Endothelial cell of umbilical vein (primary cell): Measurements from ENCODE around the gene SPSB1. TPM values are rescaled to one million over a fixed set of nuclear protein-coding genes. Genes with fewer than 3 reads are reported as not detected.

Experiments
- Bru-seq: library from RNA; stranded (reverse); fragments of 400-500 nt; gene quantifications from one replicate; lab custom pipeline; 2021; lab: Mats Ljungman, UMichigan
- BruChase-seq, 2 experiments: library from RNA; stranded (reverse); fragments of 400-500 nt; gene quantifications; one replicate each; lab custom pipeline; 2021; lab: Mats Ljungman, UMichigan
- BruUV-seq: library from RNA; stranded (reverse); fragments of 400-500 nt; replicated peaks from 2 replicates; lab custom pipeline; 2021; lab: Mats Ljungman, UMichigan
- CTCF ChIA-PET: fragments of 300-600, 350-600 bp; sonication (Branson Sonifier 250); formaldehyde crosslinking; loops from one replicate; lab custom pipeline; 2021; ENCODE audit warnings: antibody characterized with exemption, inconsistent platforms; lab: Charles Lee
- POLR2A ChIA-PET: fragments of 300-600, 350-600 bp; sonication (Branson Sonifier 250); formaldehyde crosslinking; loops from one replicate; lab custom pipeline; 2021; ENCODE audit warnings: antibody characterized with exemption, inconsistent platforms; lab: Charles Lee
- DNase-seq: peaks from one replicate; pipeline ENCODE4 v3.0.0-alpha.2; 2011; ENCODE audit warnings: low read depth, low spot score
- FAIRE-seq: peaks from 2 replicates; lab custom pipeline; 2011; peaks lifted over from hg19 to GRCh38; lab: Jason Lieb, UNC
- H2AFZ ChIP-seq: 2 replicates; pipeline ENCODE4 v1.6.0; 2012; ENCODE audit warnings: low read depth, low read length, control low read depth, inconsistent platforms
- H3K27ac ChIP-seq: 2 replicates; pipeline ENCODE4 v1.5.1; 2011; ENCODE audit warnings: low read depth, mild to moderate bottlenecking, control low read depth, low read length, moderate library complexity; ENCODE audit not compliant: insufficient read depth
- H3K27me3 ChIP-seq, 2 experiments: 2 replicates each; pipeline versions ENCODE4 v1.6.0 to v1.6.1; 2011; ENCODE audit warnings: low read length in 2 of 2, mixed read lengths in 1 of 2; ENCODE audit not compliant: control insufficient read depth in 2 of 2, insufficient read depth in 2 of 2
- H3K36me3 ChIP-seq, 2 experiments: 2 replicates in 1 of 2; 3 replicates in 1 of 2; pipeline ENCODE4 v1.5.1; 2011; ENCODE audit warnings: low read length in 2 of 2, mild to moderate bottlenecking in 1 of 2, moderate library complexity in 1 of 2; ENCODE audit not compliant: control insufficient read depth in 2 of 2, insufficient read depth in 2 of 2; ENCODE audit errors: extremely low read depth in 1 of 2
- H3K4me1 ChIP-seq: 3 replicates; pipeline ENCODE4 v1.5.1; 2011; ENCODE audit warnings: mild to moderate bottlenecking, low read length; ENCODE audit not compliant: control insufficient read depth, insufficient read depth; ENCODE audit errors: extremely low read depth
- H3K4me2 ChIP-seq: 2 replicates; pipeline ENCODE4 v1.6.1; 2011; ENCODE audit warnings: low read length, control low read depth, mixed read lengths; ENCODE audit not compliant: insufficient read depth
- H3K4me3 ChIP-seq, 3 experiments: fragments of 200-600 bp in 1 of 3; sonication (generic), shearing (Covaris generic) in 1 of 3; replicated peaks in 1 of 3; 2 replicates each; pipeline ENCODE4 v1.5.1; 2011 to 2016; ENCODE audit warnings: control low read depth in 3 of 3, low read length in 3 of 3, mild to moderate bottlenecking in 2 of 3, inconsistent platforms in 1 of 3, low read depth in 1 of 3, moderate library complexity in 1 of 3; ENCODE audit not compliant: insufficient read depth in 1 of 3
- H3K79me2 ChIP-seq: 2 replicates; pipeline ENCODE4 v1.6.0; 2012; ENCODE audit warnings: low read length, inconsistent platforms; ENCODE audit not compliant: control insufficient read depth, insufficient read depth
- H3K9ac ChIP-seq: replicated peaks from 2 replicates; pipeline ENCODE3; 2011; ENCODE audit warnings: low read length, control low read depth; ENCODE audit not compliant: insufficient read depth; ENCODE audit errors: extremely low read depth
- H3K9me1 ChIP-seq: replicated peaks from 3 replicates; pipeline ENCODE4 v1.6.0; 2011; ENCODE audit warnings: mild to moderate bottlenecking, low read length; ENCODE audit not compliant: control insufficient read depth, insufficient read depth; ENCODE audit errors: extremely low read depth
- H3K9me3 ChIP-seq: replicated peaks from 2 replicates; pipeline ENCODE4 v1.5.1; 2012; ENCODE audit warnings: low read length, inconsistent platforms; ENCODE audit not compliant: control insufficient read depth, insufficient read depth
- H4K20me1 ChIP-seq: replicated peaks from 2 replicates; pipeline ENCODE3; 2011; ENCODE audit warnings: mild to moderate bottlenecking, low read length; ENCODE audit not compliant: control insufficient read depth, insufficient read depth; ENCODE audit errors: extremely low read depth
- EZH2 ChIP-seq: IDR thresholded peaks from 2 replicates; pipeline ENCODE4 v1.6.1; 2012; ENCODE audit warnings: borderline replicate concordance, low read depth, mild to moderate bottlenecking, moderate library complexity, low read length, inconsistent platforms; ENCODE audit not compliant: severe bottlenecking
- FOS ChIP-seq: IDR thresholded peaks from 2 replicates; pipeline ENCODE4 v1.6.1; 2011; ENCODE audit warnings: mild to moderate bottlenecking, low read length, moderate library complexity, borderline replicate concordance; ENCODE audit not compliant: insufficient read depth
- GATA2 ChIP-seq: IDR thresholded peaks from 2 replicates; pipeline ENCODE4 v1.7.0; 2011; ENCODE audit warnings: low read depth, mild to moderate bottlenecking, moderate library complexity, mixed read lengths, low read length; ENCODE audit not compliant: insufficient read length, insufficient read depth
- JUN ChIP-seq: IDR thresholded peaks from 2 replicates; pipeline ENCODE4 v1.6.1; 2011; ENCODE audit warnings: borderline replicate concordance, low read depth; ENCODE audit not compliant: insufficient read length, insufficient read depth
- MYC ChIP-seq: IDR thresholded peaks from one replicate; pipeline ENCODE4 v1.6.1; 2011; ENCODE audit warnings: mild to moderate bottlenecking, low read depth, low read length
- POLR2A ChIP-seq: IDR thresholded peaks from 2 replicates; pipeline ENCODE4 v1.6.1; 2012; ENCODE audit warnings: low read depth, mild to moderate bottlenecking, control low read depth, low read length
- POLR2AphosphoS5 ChIP-seq: IDR thresholded peaks from 2 replicates; pipeline ENCODE4 v1.6.1; 2012; ENCODE audit warnings: low read depth, mild to moderate bottlenecking, control low read depth, low read length, moderate library complexity; ENCODE audit not compliant: insufficient read depth
- dilution Hi-C: fragments of 300-500 bp; cut with MboI; formaldehyde crosslinking; loops from one replicate; pipeline ENCODE4 v1.15.0; 2019; ENCODE audit warnings: low sequenced_read_pairs; ENCODE audit not compliant: extremely low pct_ligation_motif_present
- intact Hi-C: fragments of 100-400 bp; cut with micrococcal nuclease; formaldehyde crosslinking; loops from one replicate; pipeline ENCODE4 v1.10.0; 2022
- long read RNA-seq: library from polyadenylated mRNA; stranded (forward); transcript quantifications from one replicate; pipeline ENCODE4 v2.0.0, GENCODE V29; 2021
- polyA minus RNA-seq, 3 experiments: library from RNA; depleted of rRNA, polyadenylated mRNA; stranded (reverse); fragments of >200 nt; gene quantifications; 1 replicate in 1 of 3; 2 replicates in 2 of 3; pipeline ENCODE4 v1.2.3, GENCODE V29; 2011
- polyA plus RNA-seq, 4 experiments: library from polyadenylated mRNA; depleted of rRNA in 3 of 4; stranded (reverse) in 3 of 4; unstranded in 1 of 4; fragments of >200 nt; gene quantifications; 2 replicates each; pipeline versions ENCODE4 v1.2.1 to v1.2.3, GENCODE V29; 2011 to 2012; ENCODE audit warnings: missing spikeins in 1 of 4
- total RNA-seq: library from RNA; stranded (reverse); gene quantifications from 2 replicates; pipeline ENCODE4 v1.2.3, GENCODE V29; 2021
- TF ChIP-seq, protein P1 (sequence below), 2 donors: IDR thresholded peaks; 1 replicate in 1 of 2; 2 replicates in 1 of 2; pipeline ENCODE4 v1.5.1; 2011; ENCODE audit warnings: low read length in 2 of 2, mild to moderate bottlenecking in 2 of 2, moderate library complexity in 2 of 2, control low read depth in 1 of 2, inconsistent platforms in 1 of 2, low read depth in 1 of 2; ENCODE audit not compliant: insufficient read depth in 1 of 2; ENCODE audit errors: extremely low read depth in 1 of 2
- TF ChIP-seq, protein P2 (sequence below): IDR thresholded peaks from 2 replicates; pipeline ENCODE4 v1.6.1; 2011; ENCODE audit not compliant: insufficient read depth, insufficient read length

The SPSB1 gene
- 41.9 and 50.9 TPM in 2 replicates for total RNA-seq
- 61.2 and 66.7 TPM in 2 replicates for polyA plus RNA-seq
- polyA plus RNA-seq (2011; cell fraction: cytosol; rRNA removed), result 39.4 and 39.6 TPM in 2 replicates
- 30.4 and 32.4 TPM in 2 replicates for polyA plus RNA-seq (2011; cell fraction: nucleus; rRNA removed)
- polyA plus RNA-seq (2012), result 25.2 and 26.0 TPM in 2 replicates
- 68.1 and 84.0 TPM in 2 replicates for polyA minus RNA-seq
- 6.3 TPM for polyA minus RNA-seq (2011; cell fraction: cytosol; rRNA and poly(A)+ RNA removed)
- 27.8 and 30.8 TPM in 2 replicates for polyA minus RNA-seq (2011; cell fraction: nucleus; rRNA and poly(A)+ RNA removed)
- Bru-seq, nascent RNA, result percentile 85 among the genes with signal in this experiment
- percentile 94 among the genes with signal in this experiment for BruChase-seq, experiment 1, labeled RNA remaining after a 6-hour chase
- percentile 95 among the genes with signal in this experiment for BruChase-seq, experiment 2, labeled RNA remaining after a 2-hour chase
- long read RNA-seq, transcript SPSB1-201 (3 exons, 3,120 nt), result major isoform, 59 of 109 reads
- long read RNA-seq, transcript SPSB1-203 (2 exons, 1,007 nt), result minor isoform, 33 of 109 reads
- long read RNA-seq, partial matches to known transcripts, result 0 of 109 reads
- long read RNA-seq, other reads (novel, unspliced or antisense), result 17 of 109 reads

DNA sequence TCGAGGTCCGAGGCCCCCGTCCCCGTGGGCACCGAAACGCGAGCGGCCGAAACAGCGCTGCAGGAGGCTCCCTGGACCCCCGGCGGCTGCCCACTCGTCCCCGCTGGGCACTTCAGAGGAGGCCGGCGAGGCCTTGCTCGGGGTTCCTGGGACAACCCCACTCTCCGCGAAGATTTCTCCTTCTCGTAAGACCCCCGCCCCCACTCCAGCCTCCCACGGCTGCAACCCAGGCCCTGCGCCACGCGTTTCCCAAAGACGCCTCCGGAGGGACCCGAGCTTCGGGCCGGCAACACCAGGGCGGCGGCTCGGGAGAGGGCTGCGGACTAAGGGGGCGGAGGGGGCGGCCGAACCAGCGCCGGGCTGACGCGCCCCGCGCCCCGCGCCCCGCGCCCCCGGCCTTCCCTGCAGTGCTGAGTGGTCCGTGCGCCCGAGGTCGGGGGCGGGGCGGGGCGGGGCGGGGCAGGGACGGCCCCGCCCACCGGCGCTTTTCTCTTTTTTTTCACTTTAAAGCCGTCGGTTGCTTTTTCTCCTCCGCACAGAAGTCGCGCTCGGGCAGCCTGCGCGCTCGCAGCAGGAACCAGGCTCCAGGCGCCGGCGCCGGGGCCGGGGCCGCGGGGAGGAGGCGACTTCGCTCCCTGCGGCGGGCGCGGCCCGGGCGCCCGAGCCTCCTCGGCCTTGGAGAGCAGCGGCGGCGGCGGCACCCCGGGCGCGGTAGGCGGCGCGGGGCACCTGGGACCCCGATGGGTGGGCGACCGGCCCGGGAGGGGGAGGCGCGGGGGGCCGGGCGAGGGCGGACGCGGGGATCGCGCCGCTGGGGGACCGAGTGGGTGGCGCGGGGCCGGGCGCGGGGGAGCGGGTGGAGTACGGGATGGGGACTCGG, at the start of gene SPSB1:
TSS of gene SPSB1 (plus strand) at position 534 of the 880 bp plus-strand sequence. CDS start 62,998 bp downstream, outside the sequence.
- intact Hi-C loops (loop anchor here (1.0 to 5.0 kb wide), 4 partner anchors 45 to 150 kb away; no protein-coding TSS in a partner anchor), dilution Hi-C loops (no loop called here)
- Histone ChIP-seq H3K36me3 (peaks cover 0 to 2% of the 10 kb centered on the region in 2 experiments), H3K4me1 (peaks cover 15% of the 10 kb centered on the region), H3K4me2 (peak within 1 kb of the TSS; percentile 72), H3K9me1 (no peaks in the 10 kb centered on the region), H3K9me3 (no peaks in the 10 kb centered on the region), H3K27me3 (no peaks in the 10 kb centered on the region), H3K4me3 (peak within 1 kb of the TSS; percentile 38 to 67 (median 64)), H4K20me1 (no peaks in the 10 kb centered on the region), H3K79me2 (peaks cover 41% of the 10 kb centered on the region), H3K27ac (peak within 1 kb of the TSS; percentile 54), H2AFZ (peak within 1 kb of the TSS; percentile 1), H3K9ac (peak within 1 kb of the TSS; percentile 66)
- FAIRE-seq (peak; percentile 73), DNase-seq (peak; percentile 79)
- POLR2A ChIA-PET, result interaction anchor here (0.6 to 0.7 kb wide), 2 partner anchors 16 to 149 kb away, joined by 3 to 5 read pairs; no protein-coding TSS in a partner anchor
- no TSS peak for BruUV-seq
- CTCF ChIA-PET, result interaction anchor here (0.9 to 6.2 kb wide), 12 partner anchors 12 to 204 kb away, joined by 3 to 317 read pairs (median 5); no protein-coding TSS in a partner anchor
- TF ChIP-seq POLR2A, result peak; percentile 92
- no peak for TF ChIP-seq FOS
- TF ChIP-seq POLR2AphosphoS5, result peak; percentile 92
- no peak for TF ChIP-seq MYC
- TF ChIP-seq, protein P1, sequence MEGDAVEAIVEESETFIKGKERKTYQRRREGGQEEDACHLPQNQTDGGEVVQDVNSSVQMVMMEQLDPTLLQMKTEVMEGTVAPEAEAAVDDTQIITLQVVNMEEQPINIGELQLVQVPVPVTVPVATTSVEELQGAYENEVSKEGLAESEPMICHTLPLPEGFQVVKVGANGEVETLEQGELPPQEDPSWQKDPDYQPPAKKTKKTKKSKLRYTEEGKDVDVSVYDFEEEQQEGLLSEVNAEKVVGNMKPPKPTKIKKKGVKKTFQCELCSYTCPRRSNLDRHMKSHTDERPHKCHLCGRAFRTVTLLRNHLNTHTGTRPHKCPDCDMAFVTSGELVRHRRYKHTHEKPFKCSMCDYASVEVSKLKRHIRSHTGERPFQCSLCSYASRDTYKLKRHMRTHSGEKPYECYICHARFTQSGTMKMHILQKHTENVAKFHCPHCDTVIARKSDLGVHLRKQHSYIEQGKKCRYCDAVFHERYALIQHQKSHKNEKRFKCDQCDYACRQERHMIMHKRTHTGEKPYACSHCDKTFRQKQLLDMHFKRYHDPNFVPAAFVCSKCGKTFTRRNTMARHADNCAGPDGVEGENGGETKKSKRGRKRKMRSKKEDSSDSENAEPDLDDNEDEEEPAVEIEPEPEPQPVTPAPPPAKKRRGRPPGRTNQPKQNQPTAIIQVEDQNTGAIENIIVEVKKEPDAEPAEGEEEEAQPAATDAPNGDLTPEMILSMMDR (IDR thresholded peaks at IDR 0.05; ENCODE audit: extremely low read depth in 1 of 2, insufficient read depth in 1 of 2, low read depth in 1 of 2, low read length in 2 of 2), result no peak
- TF ChIP-seq, protein P2, sequence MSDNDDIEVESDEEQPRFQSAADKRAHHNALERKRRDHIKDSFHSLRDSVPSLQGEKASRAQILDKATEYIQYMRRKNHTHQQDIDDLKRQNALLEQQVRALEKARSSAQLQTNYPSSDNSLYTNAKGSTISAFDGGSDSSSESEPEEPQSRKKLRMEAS, result no peak
- no peak for TF ChIP-seq GATA2
- no peak for TF ChIP-seq JUN
- TF ChIP-seq EZH2, result no peak
